GM04504 (cell line): Measurements from ENCODE around the gene NT5DC4.

Experiments used
- DNase-seq: peaks from one replicate; pipeline ENCODE4 v3.0.0-alpha.2; 2012; ENCODE audit warnings: low read depth

The NT5DC4 gene

GRCh38 chr2:112784199-112785189 is 63.7 kb downstream of the NT5DC4 start, which contains the start of gene IL1A:
Gene IL1A, minus strand, starts transcription at chr2:112784493. Its CDS starts 723 bp downstream, at chr2:112783770.
- DNase-seq = no peak

GRCh38 chr2:112787294-112787693 is 66.5 kb downstream of the NT5DC4 start:
- no peak for DNase-seq

- no peak for DNase-seq
Observed at GRCh38 chr2:112787729-112788393, 67.0 kb downstream of the NT5DC4 start.

- no peak for DNase-seq
Observed at GRCh38 chr2:112788653-112789052, 67.8 kb downstream of the NT5DC4 start.
